ENCODE results near the gene ATP7B.

- TF ChIP-seq CTCF (IDR thresholded peaks at IDR 0.05; ENCODE audit: low read length), result no peak
- TF ChIP-seq EZH2 (optimal IDR thresholded peaks at IDR 0.05; ENCODE audit: low read depth, low read length), result no peak
Measured at GRCh38 chr13:51912511-51913225, 98.6 kb downstream of the ATP7B start.
